HEK293 (cell line): ENCODE results near the gene ITPR2.

Experiments
- CTCF ChIP-seq: fragments of 450-650 bp; formaldehyde crosslinking; IDR thresholded peaks from 2 replicates; pipeline ENCODE4 v1.5.1; 2016; ENCODE audit warnings: missing biosample characterization, missing genetic modification characterization
- ELK4 ChIP-seq: IDR thresholded peaks from 2 replicates; pipeline ENCODE4 v1.6.1; 2011; ENCODE audit warnings: mild to moderate bottlenecking, low read depth, low read length, borderline replicate concordance
- REPIN1 ChIP-seq: fragments of 450-650 bp; formaldehyde crosslinking; IDR thresholded peaks from 2 replicates; pipeline ENCODE4 v1.5.1; 2017; ENCODE audit warnings: missing biosample characterization, missing genetic modification characterization, low read depth
- ZNF449 ChIP-seq: fragments of 450-650 bp; formaldehyde crosslinking; IDR thresholded peaks from 2 replicates; pipeline ENCODE4 v1.5.1; 2017; ENCODE audit warnings: missing biosample characterization, mild to moderate bottlenecking, missing genetic modification characterization, moderate library complexity
- ZNF501 ChIP-seq: fragments of 450-650 bp; formaldehyde crosslinking; IDR thresholded peaks from 2 replicates; pipeline ENCODE4 v1.5.1; 2016; ENCODE audit warnings: missing biosample characterization, missing genetic modification characterization
- ZNF645 ChIP-seq: fragments of 450-650 bp; formaldehyde crosslinking; IDR thresholded peaks from 2 replicates; pipeline ENCODE4; 2016; ENCODE audit warnings: missing biosample characterization, missing genetic modification characterization

GRCh38 chr12:26345471-26346003 lies 487.5 kb downstream of the ITPR2 start:
- no peak for TF ChIP-seq REPIN1 (tag by site-specific recombination)
- TF ChIP-seq ZNF501, result no peak
- no peak for TF ChIP-seq ELK4
- TF ChIP-seq ZNF449 (tag by site-specific recombination), result no peak
- no peak for TF ChIP-seq CTCF (tag by site-specific recombination)
- TF ChIP-seq ZNF645 (tag by site-specific recombination), result no peak
